Tibial nerve (tissue), 4 donors: Measurements from ENCODE around the gene MOAP1.
"Not testable (repeated sequence)": the region's sequence is repeated elsewhere in the genome, so short reads cannot be mapped to it uniquely, and the experiment has no call there.

Experiments used
- EP300 ChIP-seq, 2 donors: sonication (generic); formaldehyde crosslinking; IDR thresholded peaks; one replicate each; pipeline ENCODE4 v1.6.1; 2017; ENCODE audit warnings: antibody characterized with exemption in 2 of 2, mild to moderate bottlenecking in 1 of 2
- POLR2A ChIP-seq, 2 donors: fragments of 450-650 bp; IDR thresholded peaks; one replicate each; pipeline ENCODE4 v1.6.1; 2017; ENCODE audit warnings: antibody characterized with exemption in 2 of 2, mild to moderate bottlenecking in 2 of 2, moderate library complexity in 2 of 2
- TF ChIP-seq, protein P1 (sequence below), 5 experiments: fragments of 200-600 bp in 3 of 5; fragments of 450-650 bp in 2 of 5; sonication (generic) in 3 of 5; IDR thresholded peaks; one replicate each; pipeline ENCODE4 v1.5.1; 2016 to 2019; ENCODE audit warnings: antibody characterized with exemption in 5 of 5, mild to moderate bottlenecking in 3 of 5, moderate library complexity in 2 of 5

DNA sequence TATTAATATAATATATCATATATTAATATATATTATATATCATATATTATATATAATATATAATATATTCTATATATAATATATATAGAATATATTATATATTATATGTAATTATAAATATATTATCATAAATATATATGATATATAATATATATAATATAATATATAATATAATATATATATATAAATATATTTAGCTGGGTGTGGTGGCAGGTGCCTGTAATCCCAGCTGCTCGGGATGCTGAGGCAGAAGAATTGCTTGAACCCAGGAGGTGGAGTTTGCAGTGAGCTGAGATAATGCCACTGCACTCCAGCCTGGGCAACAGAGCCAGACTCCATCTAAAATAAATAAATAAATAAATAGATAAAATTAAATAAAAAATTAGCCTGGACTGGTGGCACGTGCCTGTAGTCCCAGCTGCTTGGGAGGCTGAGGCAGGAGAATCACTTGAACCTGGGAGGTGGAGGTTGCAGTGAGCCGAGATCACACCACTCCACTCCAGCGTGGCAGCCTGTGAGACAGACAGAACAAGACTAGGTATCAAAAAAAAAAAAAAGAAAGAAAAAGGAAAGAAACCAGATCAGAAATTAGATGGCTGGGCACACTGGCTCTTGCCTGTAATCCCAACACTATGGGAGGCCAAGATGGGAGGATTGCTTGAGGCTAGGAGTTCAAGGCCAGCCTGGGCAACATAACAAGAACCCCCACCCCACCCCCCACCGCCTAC lies 24.9 kb downstream of the MOAP1 start:
- TF ChIP-seq, protein P1, sequence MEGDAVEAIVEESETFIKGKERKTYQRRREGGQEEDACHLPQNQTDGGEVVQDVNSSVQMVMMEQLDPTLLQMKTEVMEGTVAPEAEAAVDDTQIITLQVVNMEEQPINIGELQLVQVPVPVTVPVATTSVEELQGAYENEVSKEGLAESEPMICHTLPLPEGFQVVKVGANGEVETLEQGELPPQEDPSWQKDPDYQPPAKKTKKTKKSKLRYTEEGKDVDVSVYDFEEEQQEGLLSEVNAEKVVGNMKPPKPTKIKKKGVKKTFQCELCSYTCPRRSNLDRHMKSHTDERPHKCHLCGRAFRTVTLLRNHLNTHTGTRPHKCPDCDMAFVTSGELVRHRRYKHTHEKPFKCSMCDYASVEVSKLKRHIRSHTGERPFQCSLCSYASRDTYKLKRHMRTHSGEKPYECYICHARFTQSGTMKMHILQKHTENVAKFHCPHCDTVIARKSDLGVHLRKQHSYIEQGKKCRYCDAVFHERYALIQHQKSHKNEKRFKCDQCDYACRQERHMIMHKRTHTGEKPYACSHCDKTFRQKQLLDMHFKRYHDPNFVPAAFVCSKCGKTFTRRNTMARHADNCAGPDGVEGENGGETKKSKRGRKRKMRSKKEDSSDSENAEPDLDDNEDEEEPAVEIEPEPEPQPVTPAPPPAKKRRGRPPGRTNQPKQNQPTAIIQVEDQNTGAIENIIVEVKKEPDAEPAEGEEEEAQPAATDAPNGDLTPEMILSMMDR (IDR thresholded peaks at IDR 0.05): not testable (repeated sequence)
- not testable (repeated sequence) for TF ChIP-seq POLR2A, EP300 (IDR thresholded peaks at IDR 0.05)
